Occipital lobe (tissue), 2 donors: ENCODE measurements around the gene ENTPD8. TPM values are rescaled to one million over a fixed set of nuclear protein-coding genes. Genes with fewer than 3 reads are reported as not detected.
"Not testable (repeated sequence)": the region's sequence is repeated elsewhere in the genome, so short reads cannot be mapped to it uniquely, and the experiment has no call there.

ENCODE experiments used
- DNase-seq: peaks from one replicate; lab custom pipeline; 2025; lab: John Stamatoyannopoulos, UW
- total RNA-seq: library from RNA; depleted of rRNA; stranded (reverse); fragments of >200 nt; gene quantifications from one replicate; pipeline ENCODE4 v1.2.3, GENCODE V29; 2014

Gene ENTPD8
- total RNA-seq, 1 donor from 2014 or later, result 0.16 TPM

DNA sequence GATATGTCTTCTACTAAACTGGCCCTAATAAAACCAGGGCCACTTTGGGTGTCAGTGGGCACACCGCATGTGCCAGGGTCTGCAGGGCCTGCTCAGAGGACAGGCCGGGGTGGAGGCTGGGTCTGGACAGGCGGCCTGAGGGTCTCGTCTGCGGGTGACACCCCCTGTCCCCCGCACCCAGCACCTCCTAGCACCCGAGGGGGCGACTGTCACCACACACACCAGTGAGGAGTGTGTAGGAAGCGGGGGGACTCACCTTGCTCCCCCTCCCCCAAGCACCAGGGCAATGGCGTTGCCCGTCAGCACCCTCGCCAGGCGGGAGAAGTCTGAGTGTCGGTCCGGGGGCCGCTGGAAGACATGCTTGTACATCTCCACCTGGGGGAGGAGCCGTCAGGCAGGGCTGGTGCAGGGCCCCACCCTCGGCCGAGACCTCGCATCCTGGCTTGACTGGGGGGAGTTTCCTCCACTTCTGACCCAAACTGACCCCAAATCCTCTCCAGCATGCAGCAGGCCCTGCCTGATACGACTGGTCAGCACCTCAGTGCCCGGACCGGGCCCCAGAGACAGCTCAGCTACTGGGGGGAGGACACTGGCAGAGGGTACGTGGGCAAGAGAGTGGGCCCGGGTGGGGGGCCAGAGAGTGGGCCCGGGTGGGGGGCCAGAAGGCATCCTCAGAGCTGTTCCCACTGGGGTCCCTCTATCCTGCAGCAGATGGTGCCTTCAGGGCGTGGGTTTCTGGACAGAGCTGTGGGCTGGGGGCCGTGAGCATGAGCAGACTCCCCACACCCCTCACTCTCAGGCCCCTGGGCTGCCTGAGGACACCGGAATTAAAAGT is 36.8 kb upstream of the ENTPD8 start:
- DNase-seq, result no peak

DNA sequence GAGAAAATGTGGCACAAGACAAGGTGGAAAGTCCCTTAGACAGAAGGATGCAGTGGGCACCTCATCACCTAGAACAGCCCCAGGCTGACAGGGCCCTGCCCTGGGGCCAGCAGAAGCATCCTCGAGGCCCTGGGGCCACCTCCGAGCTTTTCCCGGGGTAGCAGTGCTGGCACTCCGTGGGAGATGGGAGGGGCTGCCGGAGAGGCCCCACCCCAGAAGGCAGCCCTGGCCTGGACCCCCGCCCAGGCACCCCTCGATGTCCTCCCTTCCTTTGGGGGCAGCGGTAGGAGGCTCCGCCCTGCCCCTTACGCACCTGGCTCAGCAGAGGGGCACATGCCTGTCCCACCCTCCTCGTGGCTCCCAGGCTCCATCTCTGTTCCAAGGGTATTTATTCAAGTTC is 35.7 kb upstream of the ENTPD8 start:
- no peak for DNase-seq

DNA sequence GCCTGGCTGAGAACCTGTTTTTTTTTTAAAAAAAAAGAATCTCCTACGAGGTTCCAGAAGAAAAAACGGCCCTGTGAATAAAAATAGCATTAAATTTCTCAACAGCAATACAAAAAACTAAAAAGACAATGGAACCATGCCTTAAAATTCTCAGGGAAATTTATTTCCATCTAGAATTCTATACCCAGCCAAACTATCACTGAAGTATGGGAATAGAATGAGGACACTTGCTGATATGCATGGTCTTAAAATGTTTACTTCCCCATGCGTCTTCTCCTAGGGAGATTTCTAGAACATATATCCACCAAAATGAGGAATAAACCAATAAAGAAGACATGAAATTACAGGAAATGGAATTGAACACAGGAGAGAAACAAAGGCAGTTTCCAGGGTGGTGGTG is 34.5 kb upstream of the ENTPD8 start:
- DNase-seq, result no peak

DNA sequence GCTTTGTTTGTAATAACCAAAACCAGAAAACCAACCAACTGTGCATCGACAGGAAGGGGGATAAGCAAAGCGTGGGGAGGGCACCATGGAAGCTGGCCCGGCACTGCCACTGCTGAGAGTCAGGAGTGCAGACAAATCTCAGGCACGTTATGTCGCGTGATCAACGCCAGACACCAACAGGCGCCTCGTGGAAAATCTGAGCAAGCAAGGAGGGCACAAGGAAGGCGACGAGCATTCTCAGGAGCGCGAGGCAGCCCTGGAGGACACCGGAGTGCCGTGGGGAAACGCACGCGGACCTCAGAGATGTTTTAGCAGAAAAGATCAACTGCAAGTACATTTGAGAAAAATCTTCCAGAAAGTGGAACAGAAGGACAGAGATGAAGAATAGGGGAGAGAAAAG is 33.1 kb upstream of the ENTPD8 start:
- no peak for DNase-seq

DNA sequence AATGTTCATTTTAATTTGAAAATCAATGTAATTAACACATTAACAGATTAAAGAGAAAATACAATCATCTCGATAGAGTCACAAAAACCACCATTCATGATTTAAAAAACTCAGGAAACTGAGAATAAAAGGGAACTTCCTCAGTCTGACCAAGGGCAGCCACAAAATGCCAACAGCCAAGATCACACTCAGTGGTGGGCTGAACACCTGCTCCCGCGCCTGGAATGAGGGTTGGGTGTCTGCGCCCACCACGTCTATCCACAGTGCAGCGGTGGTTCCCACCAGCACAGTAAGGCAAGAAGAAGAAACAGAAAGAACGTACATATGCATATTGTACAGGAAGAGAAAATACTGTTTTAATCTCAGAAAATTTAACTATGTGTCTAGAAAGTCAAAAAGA is 29.6 kb upstream of the ENTPD8 start:
- DNase-seq, result no peak

DNA sequence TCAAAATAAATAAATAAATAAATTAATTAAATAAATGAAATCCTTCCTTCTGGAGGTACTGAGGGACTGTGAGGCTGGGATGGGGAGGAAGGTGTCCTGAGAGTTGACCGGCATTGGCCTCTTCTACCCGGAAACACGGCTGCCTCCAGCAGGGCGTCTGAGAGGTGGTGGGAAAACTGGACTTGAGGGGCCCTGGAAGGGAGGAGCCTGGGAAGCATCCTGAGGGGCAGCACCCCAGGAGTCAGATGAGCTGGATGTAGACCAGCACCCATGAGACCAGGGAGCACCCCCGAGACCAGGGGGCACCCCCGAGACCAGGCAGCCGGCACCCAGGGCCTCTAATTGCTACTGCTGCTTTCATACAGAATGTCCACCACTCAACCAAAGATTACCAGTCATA is 26.7 kb upstream of the ENTPD8 start:
- no peak for DNase-seq

DNA sequence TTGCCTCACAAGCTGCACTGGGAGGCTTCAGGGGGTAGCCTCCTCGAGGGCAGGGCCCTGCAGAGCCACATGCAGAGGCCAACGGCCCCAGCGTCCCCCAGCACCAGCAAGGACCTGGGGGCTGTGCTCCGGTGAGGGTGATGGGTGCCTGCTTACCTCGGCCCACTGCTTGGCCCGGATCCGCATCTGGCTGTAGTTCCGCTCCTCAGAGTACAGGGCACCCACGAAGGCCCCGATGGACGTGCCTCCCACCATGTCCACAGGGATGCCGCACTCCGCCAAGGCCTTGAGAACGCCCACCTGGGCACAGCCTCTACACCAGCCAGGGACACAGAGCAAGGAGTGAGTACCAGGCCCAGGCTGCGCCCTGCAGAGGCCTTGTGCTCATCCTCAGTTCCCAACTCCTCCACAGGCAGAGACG is 26.0 kb upstream of the ENTPD8 start:
- no peak for DNase-seq

DNA sequence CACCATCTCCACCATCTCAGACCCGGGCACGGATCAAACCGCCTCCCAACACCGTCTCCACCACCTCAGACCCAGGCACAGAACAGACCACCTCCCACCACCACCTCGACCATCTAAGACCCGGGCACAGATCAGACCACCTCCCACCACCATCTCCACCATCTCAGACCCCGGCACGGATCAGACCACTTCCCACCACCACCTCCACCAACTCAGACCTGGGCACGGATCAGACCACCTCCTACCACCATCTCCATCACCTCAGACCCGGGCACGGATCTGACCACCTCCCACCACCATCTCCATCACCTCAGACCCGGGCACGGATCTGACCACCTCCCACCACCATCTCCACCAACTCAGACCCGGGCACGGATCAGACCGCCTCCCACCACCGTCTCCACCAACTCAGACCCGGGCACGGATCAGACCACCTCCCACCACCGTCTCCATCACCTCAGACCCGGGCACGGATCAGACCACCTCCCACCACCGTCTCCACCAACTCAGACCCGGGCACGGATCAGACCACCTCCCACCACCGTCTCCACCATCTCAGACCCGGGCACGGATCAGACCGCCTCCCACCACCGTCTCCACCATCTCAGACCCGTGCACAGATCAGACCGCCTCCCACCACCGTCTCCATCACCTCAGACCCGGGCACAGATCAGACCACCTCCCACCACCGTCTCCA is 25.4 kb upstream of the ENTPD8 start:
- DNase-seq, result not testable (repeated sequence)

DNA sequence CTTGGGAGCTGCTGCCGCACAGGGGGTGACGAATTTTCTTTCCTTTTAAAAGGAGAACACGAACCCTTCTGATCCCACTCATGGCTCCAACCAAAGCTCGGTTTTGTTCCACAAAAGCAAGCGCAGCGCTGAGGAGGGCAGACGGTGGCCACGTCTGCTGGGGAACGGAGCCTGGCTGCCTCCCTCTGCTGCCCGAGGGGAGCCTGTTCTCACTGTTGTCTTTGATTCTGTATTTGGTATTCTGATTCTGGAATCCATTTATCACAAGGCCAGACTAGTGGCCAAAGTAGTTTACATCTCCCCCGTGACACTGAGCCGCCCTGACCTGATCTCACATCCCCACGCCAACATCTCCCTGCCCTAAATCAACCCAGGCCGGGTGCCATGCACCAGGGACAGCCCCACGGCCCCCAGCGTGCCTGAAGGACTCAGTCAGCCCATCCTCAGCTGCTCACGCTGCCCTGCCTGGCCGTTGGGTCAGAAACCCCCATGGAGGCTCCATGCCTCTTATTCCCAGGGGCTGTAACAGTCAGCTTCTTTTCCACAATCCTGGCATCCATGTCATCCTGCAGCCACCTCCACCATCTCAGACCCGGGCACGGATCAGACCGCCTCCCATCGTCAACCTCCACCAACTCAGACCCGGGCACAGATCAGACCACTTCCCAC is 24.7 kb upstream of the ENTPD8 start:
- no peak for DNase-seq

DNA sequence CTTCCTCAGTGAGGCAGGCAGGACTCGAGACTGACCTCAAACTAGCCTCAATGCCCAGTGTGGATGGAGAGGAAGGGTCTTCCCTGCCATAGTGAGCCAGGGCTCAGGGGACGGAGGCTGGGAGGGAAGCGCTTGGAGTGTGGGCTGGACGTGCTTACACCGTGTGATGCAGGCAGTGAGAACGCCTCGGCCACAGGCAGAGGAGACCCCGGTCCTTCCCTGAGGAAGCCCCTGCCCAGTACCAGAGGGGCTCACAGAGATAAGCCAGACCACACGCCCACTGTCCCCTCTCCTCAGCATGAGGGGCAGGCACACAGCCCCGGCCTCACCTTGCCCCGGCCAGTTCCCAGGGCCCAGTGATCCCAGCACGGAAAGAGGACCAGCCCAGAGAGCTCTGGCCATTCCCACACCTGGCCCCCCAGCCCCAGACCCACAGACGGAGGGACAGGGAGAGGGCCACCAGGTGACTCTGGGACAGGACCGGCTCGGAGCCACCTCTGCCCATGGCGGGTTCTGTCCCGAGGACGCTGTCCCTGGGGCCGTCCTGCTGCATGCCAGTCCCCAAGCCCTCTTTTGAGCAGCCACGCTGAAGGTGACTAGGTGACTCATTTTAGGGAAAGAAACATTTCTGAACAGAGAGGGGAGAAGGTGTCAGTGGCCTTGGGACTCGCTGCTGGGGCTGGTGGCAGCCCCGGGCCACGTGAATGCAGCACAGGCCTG is 24.0 kb upstream of the ENTPD8 start:
- DNase-seq, result no peak

DNA sequence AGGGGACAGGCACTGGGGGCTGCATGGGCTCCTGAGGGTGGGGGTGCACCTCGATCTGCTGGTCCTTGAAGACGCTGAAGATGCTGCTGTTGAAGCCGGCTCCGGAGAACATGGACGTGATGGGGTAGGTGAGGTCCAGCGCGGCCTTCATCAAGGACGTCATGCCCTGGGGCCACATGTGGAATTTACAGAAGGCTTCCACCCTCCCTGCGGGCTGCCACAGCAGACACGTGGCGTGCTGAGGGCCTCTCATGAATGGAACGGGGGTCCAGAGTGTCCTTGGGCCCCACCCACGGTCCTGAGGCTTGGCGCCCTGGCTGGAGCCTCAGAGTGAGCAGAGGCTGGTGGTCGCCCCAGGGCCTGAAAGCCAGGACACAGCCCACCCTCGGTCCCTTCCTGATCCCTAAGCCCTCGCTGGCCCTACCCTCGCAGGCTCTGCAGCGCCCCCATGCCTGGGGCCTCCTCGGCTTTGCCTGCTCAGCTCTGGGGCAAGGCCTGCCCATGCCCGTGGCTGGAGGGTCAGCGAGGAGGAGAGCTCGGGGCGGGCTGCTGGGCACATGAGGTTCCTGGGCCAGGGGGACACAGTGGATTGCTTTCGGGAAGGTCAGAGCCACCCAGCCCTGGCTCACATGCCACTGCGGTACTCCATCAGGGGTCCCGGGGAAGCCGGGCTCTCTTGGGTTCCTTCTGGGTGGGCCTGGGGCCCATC is 23.3 kb upstream of the ENTPD8 start:
- no peak for DNase-seq

DNA sequence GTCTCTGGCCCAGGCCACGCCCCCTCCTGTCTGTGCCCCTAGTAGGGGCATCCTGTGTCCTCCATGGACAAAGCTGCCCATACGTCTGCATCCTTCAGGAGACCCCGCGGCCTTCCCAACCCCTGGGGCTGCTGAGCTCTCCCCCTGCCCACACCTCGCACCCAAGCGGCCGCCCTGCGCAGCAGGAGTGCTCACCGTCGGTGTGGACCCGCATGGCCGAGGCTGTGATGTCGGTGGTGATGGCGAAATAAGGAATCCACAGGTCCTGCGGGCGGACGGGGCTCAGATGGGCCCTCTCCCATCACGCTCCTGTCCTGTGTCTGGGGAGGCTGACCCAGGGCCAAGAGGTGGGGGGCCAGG is 22.8 kb upstream of the ENTPD8 start:
- DNase-seq, result no peak

DNA sequence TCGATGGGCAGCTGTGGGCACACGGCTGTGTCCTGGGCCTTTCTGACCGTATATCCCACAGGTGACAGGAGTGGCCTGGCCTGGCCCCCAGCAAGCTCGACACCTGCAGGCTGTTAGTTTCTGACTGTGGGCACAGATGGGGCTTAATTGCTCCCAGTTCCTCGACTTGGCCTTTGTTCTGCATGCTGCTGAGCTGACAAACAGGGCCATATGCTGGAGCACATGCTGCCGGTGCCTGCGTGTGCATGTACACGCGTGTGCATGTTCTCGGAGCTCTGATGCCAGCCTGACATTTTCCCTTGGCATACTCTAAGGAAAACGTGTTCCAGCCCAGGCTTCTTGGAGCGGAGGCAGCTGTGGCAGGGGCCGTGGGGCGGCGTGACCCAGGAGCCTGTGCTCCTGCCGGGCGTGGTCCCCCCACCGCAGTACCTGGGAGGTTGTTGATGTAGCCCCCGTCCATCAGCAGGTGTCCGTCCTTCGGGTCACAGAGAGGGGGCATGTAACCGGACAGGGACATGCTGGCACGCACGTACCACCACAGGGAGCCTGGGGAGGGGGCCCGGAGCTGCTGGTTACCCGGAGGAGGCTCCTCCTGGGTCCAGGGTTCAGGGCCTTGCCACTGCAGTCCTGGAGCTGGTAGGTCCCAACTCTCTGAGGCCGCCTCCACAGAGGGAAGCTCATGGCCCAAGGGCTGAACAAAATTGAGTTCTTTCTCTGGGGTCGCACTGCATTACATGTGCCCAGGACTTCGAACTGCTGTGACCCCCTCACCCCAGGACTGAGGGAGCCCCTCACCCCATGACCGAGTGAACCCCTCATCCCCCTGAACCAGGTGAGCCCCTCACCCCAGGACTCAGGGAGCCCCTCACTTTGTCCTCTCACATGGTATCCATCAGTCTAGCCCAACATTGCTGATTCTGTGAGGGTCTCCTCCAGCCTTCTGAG is 22.1 kb upstream of the ENTPD8 start:
- no peak for DNase-seq

DNA sequence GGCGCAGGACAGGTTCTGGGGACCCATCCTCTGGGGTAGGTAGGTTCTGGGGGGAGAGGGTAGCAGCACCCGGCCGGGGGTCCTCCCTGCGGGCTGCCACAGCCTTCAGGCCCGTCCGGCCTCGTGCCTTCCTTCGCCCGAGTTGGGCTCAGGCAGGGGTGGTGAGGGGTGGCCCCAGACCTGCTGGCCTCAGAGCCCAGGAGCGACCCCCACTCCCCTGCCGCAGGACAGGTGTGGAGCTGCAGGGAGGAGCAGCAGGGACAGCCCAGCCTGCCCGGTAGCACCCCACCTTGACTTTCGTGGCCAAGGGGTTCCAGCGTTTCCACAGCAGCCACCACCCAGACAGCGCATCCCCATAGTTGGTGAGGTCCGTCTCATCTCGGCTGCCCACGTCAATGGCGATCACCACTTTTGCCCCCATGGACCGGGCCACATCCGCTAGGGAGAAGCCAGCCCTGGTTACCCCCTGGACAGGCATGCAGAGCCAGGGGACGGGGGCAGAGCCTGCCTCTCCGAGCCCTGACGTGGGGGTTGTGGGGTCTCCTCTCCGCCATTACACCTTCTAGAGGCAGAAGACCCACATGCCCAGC is 21.3 kb upstream of the ENTPD8 start:
- DNase-seq, result no peak

DNA sequence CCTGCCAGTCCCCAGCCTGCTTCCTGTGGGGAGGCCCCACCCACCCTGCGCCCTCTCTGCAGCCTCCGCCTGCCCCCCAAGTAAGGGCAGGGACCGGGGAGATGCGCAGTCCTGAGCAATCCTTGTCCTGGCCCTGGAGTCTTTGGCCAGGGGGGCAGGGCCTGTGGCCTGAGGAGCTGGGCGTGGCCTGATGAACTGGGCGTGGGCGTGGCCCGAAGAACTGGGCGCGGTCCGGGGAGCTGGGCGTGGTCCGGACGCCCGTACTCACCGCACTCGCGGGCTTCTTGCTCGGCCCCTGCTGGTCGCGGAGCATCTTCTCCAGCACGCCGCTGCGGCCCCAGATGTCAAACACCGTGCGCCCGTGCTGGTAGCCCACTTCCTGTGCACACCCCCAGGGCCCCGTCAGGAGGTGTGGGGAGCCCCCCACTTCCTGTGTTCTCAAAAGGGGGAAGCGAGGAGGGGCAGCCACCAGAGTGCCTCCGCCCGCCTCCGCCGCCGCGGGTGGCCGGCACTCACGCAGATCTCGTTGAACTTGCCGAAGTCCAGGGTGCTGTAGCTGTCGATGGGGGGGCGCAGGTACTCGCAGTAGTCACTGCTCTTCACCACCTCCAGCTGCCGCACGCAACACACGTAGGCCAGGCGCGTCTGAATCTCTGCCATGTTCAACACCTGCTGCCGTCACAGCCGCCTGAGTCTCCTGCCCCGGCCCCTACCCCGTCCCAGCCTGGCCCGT is 20.7 kb upstream of the ENTPD8 start:
- no peak for DNase-seq

DNA sequence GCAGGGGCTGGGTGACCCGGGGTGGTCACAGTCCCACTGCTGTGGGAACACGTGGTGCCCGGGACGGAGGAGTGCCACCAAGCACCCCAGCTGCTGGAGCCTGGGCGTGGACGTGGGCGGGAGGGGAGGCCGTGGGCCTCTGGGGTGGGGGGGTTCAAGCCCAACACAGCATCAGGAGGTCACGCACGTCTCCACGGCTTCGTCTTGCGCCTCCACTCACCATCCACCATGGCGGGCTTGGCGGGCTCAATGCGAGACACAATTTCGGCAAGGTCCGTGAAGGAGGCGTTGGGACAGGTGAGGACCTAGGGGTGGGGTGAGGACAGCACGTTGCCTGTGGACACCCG is 20.1 kb upstream of the ENTPD8 start:
- DNase-seq, result no peak

DNA sequence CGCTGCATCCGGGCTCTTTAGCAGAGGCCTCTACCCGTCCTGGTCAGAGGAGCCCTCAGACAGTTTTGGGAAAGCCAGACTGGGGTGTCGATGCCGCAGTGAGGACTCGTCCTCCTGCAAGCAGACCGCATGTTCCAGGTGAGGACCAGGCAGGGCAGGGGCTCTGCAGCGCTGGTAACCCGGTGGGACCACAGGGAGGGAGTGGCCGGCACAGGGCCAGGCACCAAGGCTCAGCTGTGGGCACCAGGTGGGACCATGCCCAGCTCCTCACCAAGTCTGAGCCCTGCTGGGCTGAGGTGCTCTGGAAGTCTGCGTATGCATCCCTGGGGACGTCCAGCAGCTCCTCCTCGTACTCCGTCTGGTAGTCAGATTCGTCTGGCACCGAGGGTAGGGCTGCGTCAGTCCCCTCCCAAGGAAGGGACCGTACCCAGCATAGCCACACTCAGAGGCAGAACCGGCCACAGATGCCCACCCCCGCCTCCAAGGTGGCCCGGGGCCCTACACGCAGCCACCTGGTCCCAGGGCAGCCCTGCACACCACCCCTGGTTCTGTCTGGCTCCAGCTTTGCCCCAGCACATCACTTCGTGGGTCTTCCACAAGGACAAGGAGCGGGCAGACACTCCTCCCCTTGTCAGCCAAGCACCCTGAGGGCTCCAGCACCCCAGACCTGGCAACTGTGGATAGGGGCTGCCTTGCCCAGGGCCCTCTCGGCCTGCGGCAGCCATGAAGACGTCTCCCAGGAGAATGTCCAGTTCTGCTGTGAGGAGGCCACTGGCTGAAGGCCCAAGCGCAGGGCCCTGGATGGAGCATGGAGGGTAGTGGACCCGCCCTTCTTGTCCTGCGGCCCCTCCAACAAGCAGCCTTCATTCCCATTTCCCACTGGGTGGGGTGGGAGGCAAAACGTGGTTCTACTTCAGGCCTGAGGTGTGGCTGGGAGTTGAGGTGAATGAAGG is 19.5 kb upstream of the ENTPD8 start:
- no peak for DNase-seq
